Testis (tissue), 2 donors: ENCODE measurements around the gene DDX59.

Experiments
- CTCF ChIP-seq, 3 experiments: fragments of 450-650 bp in 2 of 3; fragments of 200-600 bp in 1 of 3; sonication (generic) in 1 of 3; IDR thresholded peaks; one replicate each; pipeline ENCODE4 v1.5.1; 2016 to 2019; ENCODE audit warnings: antibody characterized with exemption in 3 of 3, mild to moderate bottlenecking in 2 of 3, moderate library complexity in 1 of 3
- POLR2A ChIP-seq: fragments of 450-650 bp; IDR thresholded peaks from one replicate; pipeline ENCODE4 v1.6.1; 2017; ENCODE audit warnings: antibody characterized with exemption, mild to moderate bottlenecking, moderate library complexity

- TF ChIP-seq CTCF (IDR thresholded peaks at IDR 0.05) (no peak), POLR2A (no peak)
Measured at GRCh38 chr1:200693327-200693726, 23.6 kb upstream of the DDX59 start.
